Effector memory CD4-positive, alpha-beta T cell (primary cell): ENCODE measurements around the gene IL20.

Source experiments
- DNase-seq, 3 donors: peaks; one replicate each; pipeline ENCODE4 v3.0.0-alpha.2; 2020
- H3K27ac ChIP-seq: 2 replicates; pipeline ENCODE4 v1.7.0; 2013; ENCODE audit warnings: mild to moderate bottlenecking, low read length, moderate library complexity; ENCODE audit not compliant: insufficient read depth, poor library complexity, severe bottlenecking
- H3K27me3 ChIP-seq: replicated peaks from 2 replicates; pipeline ENCODE4 v1.7.0; 2013; ENCODE audit warnings: mild to moderate bottlenecking, low read length; ENCODE audit not compliant: insufficient read depth, control insufficient read depth, poor library complexity, severe bottlenecking
- H3K36me3 ChIP-seq: 2 replicates; pipeline ENCODE4 v1.7.0; 2013; ENCODE audit warnings: mild to moderate bottlenecking, low read length, moderate library complexity; ENCODE audit not compliant: control insufficient read depth, insufficient read depth
- H3K4me1 ChIP-seq: 2 replicates; pipeline ENCODE4 v1.7.0; 2013; ENCODE audit warnings: low read length, mild to moderate bottlenecking; ENCODE audit not compliant: control insufficient read depth, insufficient read depth, poor library complexity, severe bottlenecking
- H3K4me3 ChIP-seq: 2 replicates; pipeline ENCODE4 v1.7.0; 2013; ENCODE audit warnings: low read length, low read depth, mild to moderate bottlenecking; ENCODE audit not compliant: insufficient read depth, poor library complexity, severe bottlenecking
- H3K9me3 ChIP-seq: 2 replicates; pipeline ENCODE4 v1.7.0; 2013; ENCODE audit warnings: mild to moderate bottlenecking, low read length, moderate library complexity; ENCODE audit not compliant: control insufficient read depth

IL20 gene

DNA sequence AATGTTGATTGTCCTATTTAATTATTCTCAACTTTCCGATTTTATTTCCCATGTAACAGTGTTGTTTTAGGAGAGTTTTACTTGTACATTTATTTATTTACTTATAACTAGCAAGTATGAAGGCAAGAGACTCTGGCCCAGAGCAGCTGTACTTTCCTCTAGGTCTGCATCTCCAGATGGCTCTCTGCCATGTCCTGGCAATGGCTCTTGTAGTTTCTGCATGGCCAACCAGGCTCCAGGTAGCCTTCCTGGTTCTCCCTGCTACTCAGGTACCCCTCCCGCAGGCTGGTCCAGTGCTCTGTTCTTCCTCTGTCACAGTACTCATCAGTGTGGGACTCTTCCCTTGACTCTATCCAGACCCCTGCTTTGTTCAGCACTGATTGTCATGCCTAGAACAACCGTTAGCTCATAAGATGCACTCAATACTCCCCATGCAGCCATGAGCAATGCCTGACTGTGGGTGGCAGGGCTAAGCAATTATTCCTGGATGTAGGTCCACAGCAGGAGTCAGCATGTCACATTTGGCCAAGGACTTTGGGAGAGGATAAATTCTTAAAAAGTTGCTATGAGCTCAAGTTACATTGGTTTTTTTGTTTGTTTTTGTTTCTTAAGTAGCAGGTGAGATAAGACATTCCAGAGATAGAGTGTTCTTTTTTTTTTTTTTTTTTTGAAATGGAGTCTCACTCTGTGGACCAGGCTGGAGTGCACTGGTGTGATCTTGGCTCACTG lies 10.9 kb upstream of the IL20 start:
- H3K4me3 ChIP-seq = no peak overlapping the region
- no peak for DNase-seq
- peaks cover 5% of the 10 kb centered on the region for H3K4me1 ChIP-seq
- H3K27ac ChIP-seq = no peak overlapping the region
- H3K36me3 ChIP-seq = no peaks in the 10 kb centered on the region
- H3K27me3 ChIP-seq = no peaks in the 10 kb centered on the region
- no peaks in the 10 kb centered on the region for H3K9me3 ChIP-seq

- Histone ChIP-seq H3K9me3 (no peaks in the 10 kb centered on the region), H3K4me1 (peaks cover 5% of the 10 kb centered on the region), H3K4me3 (no peak overlapping the region), H3K27me3 (no peaks in the 10 kb centered on the region), H3K27ac (no peak overlapping the region), H3K36me3 (no peaks in the 10 kb centered on the region)
- no peak for DNase-seq
Measured at GRCh38 chr1:206855859-206856258, 9.6 kb upstream of the IL20 start.

- no peak overlapping the region for H3K4me3 ChIP-seq
- DNase-seq = no peak
- H3K36me3 ChIP-seq = no peaks in the 10 kb centered on the region
- peaks cover 5% of the 10 kb centered on the region for H3K4me1 ChIP-seq
- no peak overlapping the region for H3K27ac ChIP-seq
- no peaks in the 10 kb centered on the region for H3K27me3 ChIP-seq
- no peaks in the 10 kb centered on the region for H3K9me3 ChIP-seq
Measured at GRCh38 chr1:206856674-206857464, 8.6 kb upstream of the IL20 start.

DNA sequence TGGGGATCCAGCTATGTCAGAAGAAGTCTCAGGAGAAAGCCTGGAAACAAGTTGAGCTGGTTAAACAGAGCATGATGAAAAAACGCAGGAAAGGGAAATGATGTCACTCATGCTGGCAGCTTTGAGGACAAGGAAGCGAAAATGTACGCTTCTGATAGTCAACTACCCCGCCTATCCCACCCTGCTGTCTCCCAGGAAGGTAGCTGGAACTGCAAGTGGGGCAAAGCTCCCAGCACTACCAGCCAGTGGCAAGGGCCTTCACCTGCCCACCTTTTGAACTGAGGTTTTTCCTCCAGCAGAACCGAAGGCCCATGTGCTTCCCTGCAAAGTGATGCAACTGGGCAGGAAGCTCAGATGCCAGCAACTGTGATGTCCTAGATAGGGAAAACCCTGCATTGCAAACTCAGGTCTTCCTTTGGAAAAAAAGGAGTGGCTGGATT lies 6.3 kb upstream of the IL20 start:
- H3K9me3 ChIP-seq = no peaks in the 10 kb centered on the region
- peaks cover 5% of the 10 kb centered on the region for H3K4me1 ChIP-seq
- H3K27ac ChIP-seq = no peak overlapping the region
- no peaks in the 10 kb centered on the region for H3K36me3 ChIP-seq
- no peak for DNase-seq
- no peaks in the 10 kb centered on the region for H3K27me3 ChIP-seq
- no peak overlapping the region for H3K4me3 ChIP-seq

DNA sequence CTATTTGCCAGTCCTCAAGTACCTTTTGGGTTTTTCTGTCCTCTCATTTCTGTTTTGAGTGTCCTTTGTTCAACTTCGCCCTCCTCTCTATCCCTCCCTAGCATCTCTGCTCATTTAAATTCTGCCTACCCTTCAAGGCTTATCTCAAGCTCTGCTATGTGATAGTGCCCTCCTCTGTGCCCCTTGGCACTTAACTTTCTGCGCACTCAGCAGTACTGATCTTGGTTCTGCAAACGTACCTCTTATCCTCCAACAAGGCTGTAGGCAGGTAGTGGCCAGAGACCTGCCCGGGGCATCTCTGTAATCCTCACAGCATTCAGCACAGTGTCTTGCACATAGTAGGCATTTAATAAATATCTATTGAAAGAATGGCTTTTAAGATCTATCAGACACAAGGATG lies 5.3 kb upstream of the IL20 start:
- H3K4me1 ChIP-seq = peaks cover 5% of the 10 kb centered on the region
- DNase-seq = no peak
- no peak overlapping the region for H3K4me3 ChIP-seq

DNA sequence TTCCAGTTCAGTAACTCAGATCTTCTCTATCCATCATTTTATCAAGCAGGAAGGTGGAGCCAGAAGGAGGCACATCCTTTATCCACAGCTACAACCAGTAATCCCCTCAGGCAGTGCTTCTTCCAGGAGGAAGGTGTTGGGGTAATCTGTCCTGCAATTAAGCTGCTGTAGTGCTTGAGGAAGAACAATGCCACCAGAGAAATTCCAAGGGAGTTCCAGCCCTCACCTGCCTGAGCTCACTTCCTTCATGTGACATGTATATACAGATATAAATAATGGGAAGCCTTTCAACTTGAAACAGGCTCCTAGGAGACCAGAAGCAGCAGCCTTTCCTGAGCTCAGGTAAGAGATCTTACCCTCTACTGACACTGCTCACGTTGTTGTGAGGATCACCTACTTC lies 2.2 kb upstream of the IL20 start:
- peaks cover 5% of the 10 kb centered on the region for H3K4me1 ChIP-seq
- H3K27me3 ChIP-seq = no peaks in the 10 kb centered on the region
- H3K9me3 ChIP-seq = no peaks in the 10 kb centered on the region
- no peak overlapping the region for H3K4me3 ChIP-seq
- no peak overlapping the region for H3K27ac ChIP-seq
- H3K36me3 ChIP-seq = no peaks in the 10 kb centered on the region
- no peak for DNase-seq

More for the DNA sequence above, 5.3 kb upstream of the IL20 start:
- Histone ChIP-seq H3K27ac (no peak overlapping the region), H3K27me3 (no peaks in the 10 kb centered on the region), H3K36me3 (no peaks in the 10 kb centered on the region), H3K9me3 (no peaks in the 10 kb centered on the region)

DNA sequence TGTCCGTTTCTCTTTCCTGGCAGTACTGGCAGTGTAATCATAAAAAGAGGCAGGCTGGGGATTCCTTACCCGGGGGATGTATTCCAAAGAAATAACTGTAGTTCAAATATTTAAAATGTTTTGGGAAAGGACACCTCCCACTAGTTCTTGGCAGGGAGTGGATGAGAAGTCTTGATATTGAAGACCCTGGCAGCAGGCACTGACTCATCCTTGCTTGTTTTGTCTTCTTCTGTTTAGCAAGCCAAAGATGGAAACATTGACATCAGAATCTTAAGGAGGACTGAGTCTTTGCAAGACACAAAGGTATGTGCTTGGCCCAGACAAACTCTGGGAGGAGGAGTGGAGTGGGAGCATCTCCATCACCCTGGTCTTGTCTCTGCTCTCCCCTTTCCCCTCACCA lies 639 bp downstream of the IL20 start:
- Histone ChIP-seq H3K4me3 (no peak overlapping the region), H3K36me3 (no peaks in the 10 kb centered on the region), H3K4me1 (no peaks in the 10 kb centered on the region), H3K27me3 (no peaks in the 10 kb centered on the region), H3K27ac (no peak overlapping the region), H3K9me3 (no peaks in the 10 kb centered on the region)
- no peak for DNase-seq

GRCh38 chr1:206867239-206867638 lies 1.8 kb downstream of the IL20 start:
- no peaks in the 10 kb centered on the region for H3K9me3 ChIP-seq
- H3K4me3 ChIP-seq = no peak overlapping the region
- H3K27ac ChIP-seq = no peak overlapping the region
- no peaks in the 10 kb centered on the region for H3K27me3 ChIP-seq
- DNase-seq = no peak
- no peaks in the 10 kb centered on the region for H3K36me3 ChIP-seq
- H3K4me1 ChIP-seq = no peaks in the 10 kb centered on the region

DNA sequence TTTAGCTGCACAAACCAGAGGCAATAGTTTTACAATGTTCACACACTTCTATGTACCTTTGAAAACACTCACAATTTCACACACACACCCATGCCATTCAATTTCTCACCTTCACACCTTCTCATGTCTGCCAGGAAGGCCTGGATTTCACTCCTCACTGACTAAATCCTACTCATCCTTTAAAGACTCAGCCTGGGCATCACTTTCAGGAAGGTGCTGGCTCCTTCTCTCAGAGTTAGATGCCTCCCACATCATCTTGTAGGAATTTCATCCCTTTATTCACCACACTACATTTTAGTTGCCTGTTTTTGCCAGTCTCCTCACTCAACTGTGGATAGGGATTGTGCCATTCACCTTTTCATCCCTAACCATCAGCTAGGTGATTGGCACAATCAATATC lies 2.3 kb downstream of the IL20 start:
- Histone ChIP-seq H3K27me3 (no peaks in the 10 kb centered on the region), H3K27ac (no peak overlapping the region), H3K4me3 (no peak overlapping the region), H3K36me3 (no peaks in the 10 kb centered on the region), H3K4me1 (no peaks in the 10 kb centered on the region), H3K9me3 (no peaks in the 10 kb centered on the region)
- no peak for DNase-seq

- H3K27ac ChIP-seq = no peak overlapping the region
- no peaks in the 10 kb centered on the region for H3K9me3 ChIP-seq
- H3K36me3 ChIP-seq = no peaks in the 10 kb centered on the region
- no peak overlapping the region for H3K4me3 ChIP-seq
- no peaks in the 10 kb centered on the region for H3K4me1 ChIP-seq
- no peak for DNase-seq
- H3K27me3 ChIP-seq = no peaks in the 10 kb centered on the region
Measured at GRCh38 chr1:206868264-206868663, 2.8 kb downstream of the IL20 start.
